HEK293 (cell line): Measurements from ENCODE around the gene EPB41L2.

ENCODE experiments used
- CTCF ChIA-PET: fragments of 350-600 bp; formaldehyde crosslinking; extraction: SDS; loops from one replicate; lab custom pipeline; 2021; ENCODE audit warnings: antibody characterized with exemption; lab: Yijun Ruan, JAX
- POLR2A ChIA-PET: fragments of 300-600 bp; formaldehyde crosslinking; extraction: SDS; loops from one replicate; lab custom pipeline; 2020; ENCODE audit warnings: antibody characterized with exemption, inconsistent platforms; lab: Yijun Ruan, JAX
- H3K27ac ChIP-seq: fragments of 200-500 bp; sonication (Bioruptor generic); 2 replicates; pipeline ENCODE4 v1.5.1; 2014; ENCODE audit warnings: low read depth, low read length, control low read depth, inconsistent platforms; ENCODE audit errors: extremely low read depth
- H3K36me3 ChIP-seq, 2 experiments: fragments of 200-500 bp in 1 of 2; sonication (Bioruptor generic) in 1 of 2; 1 replicate in 1 of 2; 2 replicates in 1 of 2; pipeline ENCODE4 v1.5.1; 2014 to 2017; ENCODE audit warnings: inconsistent platforms in 2 of 2, low read length in 2 of 2; ENCODE audit not compliant: control insufficient read depth in 2 of 2, insufficient read depth in 1 of 2
- H3K4me1 ChIP-seq: fragments of 200-500 bp; sonication (Bioruptor generic); 2 replicates; pipeline ENCODE4 v1.5.1; 2014; ENCODE audit warnings: mild to moderate bottlenecking, low read length, inconsistent platforms; ENCODE audit not compliant: control insufficient read depth, insufficient read depth
- H3K4me3 ChIP-seq: 2 replicates; pipeline ENCODE4 v1.5.1; 2011; ENCODE audit warnings: low read depth, mild to moderate bottlenecking, control low read depth, low read length, moderate library complexity
- H3K9me3 ChIP-seq: fragments of 200-500 bp; sonication (Bioruptor generic); 2 replicates; pipeline ENCODE4 v1.5.1; 2014; ENCODE audit warnings: low read depth, low read length, inconsistent platforms; ENCODE audit not compliant: control insufficient read depth, insufficient read depth
- GLIS2 ChIP-seq: fragments of 450-650 bp; formaldehyde crosslinking; IDR thresholded peaks from 2 replicates; pipeline ENCODE4 v1.5.1; 2016; ENCODE audit warnings: missing biosample characterization, missing genetic modification characterization
- KLF10 ChIP-seq: fragments of 450-650 bp; IDR thresholded peaks from 2 replicates; pipeline ENCODE4 v1.5.1; 2018; ENCODE audit warnings: missing biosample characterization, mild to moderate bottlenecking, missing genetic modification characterization
- ZFHX2 ChIP-seq: fragments of 450-650 bp; formaldehyde crosslinking; conservative IDR thresholded peaks from 2 replicates; pipeline ENCODE4 v1.5.1; 2016; ENCODE audit warnings: missing biosample characterization, missing genetic modification characterization
- ZNF169 ChIP-seq: fragments of 450-650 bp; formaldehyde crosslinking; IDR thresholded peaks from 2 replicates; pipeline ENCODE4 v1.5.1; 2016; ENCODE audit warnings: missing biosample characterization, missing genetic modification characterization
- ZNF2 ChIP-seq: fragments of 450-650 bp; formaldehyde crosslinking; IDR thresholded peaks from 2 replicates; pipeline ENCODE4 v1.5.1; 2016; ENCODE audit warnings: missing biosample characterization, missing genetic modification characterization
- ZNF202 ChIP-seq: fragments of 450-650 bp; formaldehyde crosslinking; IDR thresholded peaks from 2 replicates; pipeline ENCODE4 v1.5.1; 2016; ENCODE audit warnings: missing biosample characterization, missing genetic modification characterization, borderline replicate concordance
- ZNF248 ChIP-seq: fragments of 450-650 bp; formaldehyde crosslinking; IDR thresholded peaks from 2 replicates; pipeline ENCODE4 v1.5.1; 2017; ENCODE audit warnings: missing biosample characterization, missing genetic modification characterization
- ZNF266 ChIP-seq: fragments of 450-650 bp; formaldehyde crosslinking; IDR thresholded peaks from 2 replicates; pipeline ENCODE4 v1.5.1; 2016; ENCODE audit warnings: missing biosample characterization, missing genetic modification characterization, low read depth
- ZNF350 ChIP-seq: fragments of 450-650 bp; formaldehyde crosslinking; IDR thresholded peaks from 2 replicates; pipeline ENCODE4 v1.5.0; 2017; ENCODE audit warnings: missing biosample characterization, mild to moderate bottlenecking, missing genetic modification characterization
- ZNF561 ChIP-seq: fragments of 450-650 bp; IDR thresholded peaks from 2 replicates; pipeline ENCODE4 v1.5.1; 2018; ENCODE audit warnings: missing biosample characterization, missing genetic modification characterization, borderline replicate concordance
- ZNF600 ChIP-seq: fragments of 450-650 bp; formaldehyde crosslinking; IDR thresholded peaks from 2 replicates; pipeline ENCODE4 v1.5.1; 2016; ENCODE audit warnings: missing biosample characterization, missing genetic modification characterization
- ZNF610 ChIP-seq: fragments of 450-650 bp; formaldehyde crosslinking; IDR thresholded peaks from 2 replicates; pipeline ENCODE4 v1.5.1; 2016; ENCODE audit warnings: missing biosample characterization, missing genetic modification characterization, borderline replicate concordance
- ZNF654 ChIP-seq: fragments of 450-650 bp; formaldehyde crosslinking; IDR thresholded peaks from 2 replicates; pipeline ENCODE4 v1.5.1; 2016; ENCODE audit warnings: low read depth, missing biosample characterization, missing genetic modification characterization
- ZSCAN23 ChIP-seq: fragments of 450-650 bp; formaldehyde crosslinking; IDR thresholded peaks from 2 replicates; pipeline ENCODE4 v1.5.1; 2016; ENCODE audit warnings: missing biosample characterization, missing genetic modification characterization
- ZSCAN30 ChIP-seq: fragments of 450-650 bp; IDR thresholded peaks from 2 replicates; pipeline ENCODE4 v1.5.1; 2018; ENCODE audit warnings: missing biosample characterization, mild to moderate bottlenecking, missing genetic modification characterization, moderate library complexity
- TF ChIP-seq, protein P1 (sequence below): fragments of 450-650 bp; formaldehyde crosslinking; IDR thresholded peaks from 2 replicates; pipeline ENCODE4 v1.5.1; 2016; ENCODE audit warnings: missing biosample characterization, missing genetic modification characterization
- TF ChIP-seq, protein P2 (sequence below): fragments of 450-650 bp; IDR thresholded peaks from 2 replicates; pipeline ENCODE4 v1.5.1; 2018; ENCODE audit warnings: missing biosample characterization, missing genetic modification characterization

EPB41L2 gene

DNA sequence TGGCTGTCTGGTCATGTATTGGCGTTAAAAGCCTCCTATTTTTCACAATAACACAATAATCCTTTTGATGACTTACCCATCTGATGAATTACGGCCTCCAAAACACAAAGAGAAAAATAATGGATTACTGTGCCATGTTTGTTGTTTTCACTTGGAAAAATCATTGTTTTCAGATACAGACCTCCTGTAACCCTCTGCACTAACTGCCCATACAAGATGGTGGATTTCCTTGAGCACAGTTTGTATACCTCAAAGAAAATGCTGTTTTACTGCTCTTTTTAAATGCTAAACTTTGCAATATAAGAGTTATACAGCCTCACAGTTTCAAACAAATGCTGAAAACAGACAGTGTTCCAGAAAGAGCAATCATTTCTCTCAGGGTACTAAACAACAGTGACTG is 174.8 kb downstream of the EPB41L2 start:
- ChIA-PET POLR2A (no interaction called here), CTCF (interaction anchor here (0.8 to 11.6 kb wide), 3 partner anchors 58 to 638 kb away, joined by 3 to 175 read pairs (median 3); no protein-coding TSS in a partner anchor)
- Histone ChIP-seq H3K9me3 (no peaks in the 10 kb centered on the region), H3K27ac (no peak overlapping the region), H3K4me3 (no peak overlapping the region), H3K4me1 (no peaks in the 10 kb centered on the region), H3K36me3 (peaks cover 20 to 37% of the 10 kb centered on the region in 2 experiments)
- TF ChIP-seq ZNF248 (tag by site-specific recombination) (no peak), ZNF202 (tag by site-specific recombination) (no peak), ZNF610 (tag by site-specific recombination) (no peak)

DNA sequence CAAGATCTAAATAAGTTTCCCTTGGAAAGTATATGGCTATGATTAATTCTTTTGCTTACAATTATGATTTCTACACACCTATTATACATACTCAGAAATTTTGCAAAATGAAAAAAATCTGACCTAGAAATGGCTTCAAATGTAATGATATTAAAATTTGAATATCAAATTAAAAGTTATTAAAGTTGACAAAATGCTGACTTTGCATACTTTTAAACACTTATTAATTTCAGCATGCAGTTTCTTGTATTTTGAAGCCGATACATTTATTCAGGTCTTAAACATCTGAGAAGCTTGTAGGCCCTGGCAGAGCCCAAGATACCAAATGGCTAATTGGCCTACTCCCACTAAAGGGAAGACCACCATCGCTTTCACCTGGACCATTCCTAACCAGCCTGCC is 176.1 kb downstream of the EPB41L2 start:
- ChIA-PET POLR2A (no interaction called here), CTCF (interaction anchor here (1.9 to 11.6 kb wide), 4 partner anchors 13 to 229 kb away, joined by 7 to 175 read pairs (median 34); no protein-coding TSS in a partner anchor)
- H3K36me3 ChIP-seq, result peaks cover 13 to 40% of the 10 kb centered on the region in 2 experiments
- no peak for TF ChIP-seq ZNF266 (tag by site-specific recombination)
- TF ChIP-seq ZNF350 (tag by site-specific recombination), result no peak
- TF ChIP-seq ZFHX2, result no peak
- TF ChIP-seq ZNF654 (tag by site-specific recombination), result no peak
- TF ChIP-seq ZNF169 (tag by site-specific recombination), result no peak
- TF ChIP-seq ZNF561 (tag by site-specific recombination), result no peak
- no peak for TF ChIP-seq GLIS2 (tag by site-specific recombination)
- H3K4me1 ChIP-seq, result no peaks in the 10 kb centered on the region
- no peaks in the 10 kb centered on the region for H3K9me3 ChIP-seq
- no peak overlapping the region for H3K27ac ChIP-seq
- H3K4me3 ChIP-seq, result no peak overlapping the region

- no peak overlapping the region for H3K4me3 ChIP-seq
- TF ChIP-seq ZNF2 (tag by site-specific recombination) (0 out of 2 replicates have a peak, but pooled peaks have one; percentile 23), ZNF600 (no peak), ZSCAN30 (tag by site-specific recombination) (0 out of 2 replicates have a peak, but pooled peaks have one; percentile 26), KLF10 (tag by site-specific recombination) (0 out of 2 replicates have a peak, but pooled peaks have one; percentile 16), ZSCAN23 (no peak), ZNF654 (tag by site-specific recombination) (peak; percentile 96)
- TF ChIP-seq, protein P1, sequence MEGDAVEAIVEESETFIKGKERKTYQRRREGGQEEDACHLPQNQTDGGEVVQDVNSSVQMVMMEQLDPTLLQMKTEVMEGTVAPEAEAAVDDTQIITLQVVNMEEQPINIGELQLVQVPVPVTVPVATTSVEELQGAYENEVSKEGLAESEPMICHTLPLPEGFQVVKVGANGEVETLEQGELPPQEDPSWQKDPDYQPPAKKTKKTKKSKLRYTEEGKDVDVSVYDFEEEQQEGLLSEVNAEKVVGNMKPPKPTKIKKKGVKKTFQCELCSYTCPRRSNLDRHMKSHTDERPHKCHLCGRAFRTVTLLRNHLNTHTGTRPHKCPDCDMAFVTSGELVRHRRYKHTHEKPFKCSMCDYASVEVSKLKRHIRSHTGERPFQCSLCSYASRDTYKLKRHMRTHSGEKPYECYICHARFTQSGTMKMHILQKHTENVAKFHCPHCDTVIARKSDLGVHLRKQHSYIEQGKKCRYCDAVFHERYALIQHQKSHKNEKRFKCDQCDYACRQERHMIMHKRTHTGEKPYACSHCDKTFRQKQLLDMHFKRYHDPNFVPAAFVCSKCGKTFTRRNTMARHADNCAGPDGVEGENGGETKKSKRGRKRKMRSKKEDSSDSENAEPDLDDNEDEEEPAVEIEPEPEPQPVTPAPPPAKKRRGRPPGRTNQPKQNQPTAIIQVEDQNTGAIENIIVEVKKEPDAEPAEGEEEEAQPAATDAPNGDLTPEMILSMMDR, result peak; percentile 72
- TF ChIP-seq, protein P2, sequence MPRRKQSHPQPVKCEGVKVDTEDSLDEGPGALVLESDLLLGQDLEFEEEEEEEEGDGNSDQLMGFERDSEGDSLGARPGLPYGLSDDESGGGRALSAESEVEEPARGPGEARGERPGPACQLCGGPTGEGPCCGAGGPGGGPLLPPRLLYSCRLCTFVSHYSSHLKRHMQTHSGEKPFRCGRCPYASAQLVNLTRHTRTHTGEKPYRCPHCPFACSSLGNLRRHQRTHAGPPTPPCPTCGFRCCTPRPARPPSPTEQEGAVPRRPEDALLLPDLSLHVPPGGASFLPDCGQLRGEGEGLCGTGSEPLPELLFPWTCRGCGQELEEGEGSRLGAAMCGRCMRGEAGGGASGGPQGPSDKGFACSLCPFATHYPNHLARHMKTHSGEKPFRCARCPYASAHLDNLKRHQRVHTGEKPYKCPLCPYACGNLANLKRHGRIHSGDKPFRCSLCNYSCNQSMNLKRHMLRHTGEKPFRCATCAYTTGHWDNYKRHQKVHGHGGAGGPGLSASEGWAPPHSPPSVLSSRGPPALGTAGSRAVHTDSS (tag by site-specific recombination), result no peak
- H3K9me3 ChIP-seq, result no peaks in the 10 kb centered on the region
- CTCF ChIA-PET, result interaction anchor here (0.6 to 11.6 kb wide), 52 partner anchors 8 to 1024 kb away, joined by 3 to 175 read pairs (median 4); partner anchors contain the start of gene MED23
- H3K27ac ChIP-seq, result no peak overlapping the region
- POLR2A ChIA-PET, result interaction anchor here (1.0 to 1.1 kb wide), 2 partner anchors 22 to 231 kb away, joined by 3 to 8 read pairs; no protein-coding TSS in a partner anchor
- H3K4me1 ChIP-seq, result no peaks in the 10 kb centered on the region
- H3K36me3 ChIP-seq, result peaks cover 13 to 37% of the 10 kb centered on the region in 2 experiments
Observed at GRCh38 chr6:130885392-130886192, 177.5 kb downstream of the EPB41L2 start.
